ENCODE measurements around the gene TMEM18. TPM values are rescaled to one million over a fixed set of nuclear protein-coding genes. Genes with fewer than 3 reads are reported as not detected.

The TMEM18 gene
- total RNA-seq, 1 experiment from 2014 or later = 30.7 TPM

DNA sequence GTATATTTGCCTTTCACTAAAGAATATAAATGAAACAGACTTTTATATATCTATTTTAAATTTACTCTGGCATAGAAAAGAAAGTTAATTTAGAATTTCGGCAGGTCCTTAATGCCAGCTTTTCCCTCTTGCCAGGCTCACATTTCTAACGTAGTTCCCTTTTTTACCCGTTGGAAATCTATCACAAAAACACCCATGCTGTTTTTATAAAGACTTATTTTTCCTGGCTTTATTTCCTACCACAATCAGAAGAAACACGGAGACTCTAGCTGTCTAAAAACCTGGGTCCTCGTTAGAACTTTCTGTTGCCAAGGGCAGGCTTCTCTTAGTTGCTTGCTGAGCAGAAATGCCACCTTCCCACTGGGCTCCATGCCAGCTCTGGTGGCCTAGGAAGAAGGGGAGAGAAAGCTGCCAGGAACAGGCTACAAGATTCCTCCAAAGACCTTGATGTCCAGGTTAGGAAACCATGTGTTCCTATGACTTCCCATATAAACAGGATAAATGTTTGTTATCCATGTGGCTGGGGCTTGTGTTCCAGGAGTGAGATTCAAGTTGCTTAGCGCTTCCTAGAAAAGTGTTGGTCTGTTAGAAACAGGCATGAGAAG lies 17.8 kb upstream of the TMEM18 start:
- Histone ChIP-seq H2BK5ac (ENCODE audit: insufficient read length, low read length) (no peak overlapping the region), H3K4me1 (ENCODE audit: insufficient read depth, low read length) (no peaks in the 10 kb centered on the region), H4K20me1 (ENCODE audit: control insufficient read depth, insufficient read depth, insufficient read length) (no peaks in the 10 kb centered on the region), H2AK5ac (ENCODE audit: insufficient read length, low read length) (no peak overlapping the region), H3K18ac (ENCODE audit: insufficient read length, low read depth, low read length) (no peak overlapping the region), H3K4me2 (ENCODE audit: insufficient read depth, insufficient read length, low read length) (no peak overlapping the region), H4K8ac (replicated peaks; ENCODE audit: insufficient read length, low read depth, low read length) (no peak overlapping the region), H3K14ac (ENCODE audit: insufficient read depth, low read length) (no peak overlapping the region), H3K23ac (ENCODE audit: insufficient read length, low read depth, low read length) (no peak overlapping the region), H3K27me3 (ENCODE audit: insufficient read depth, low read length) (no peaks in the 10 kb centered on the region), H4K5ac (ENCODE audit: insufficient read length, low read depth, low read length) (no peak overlapping the region), H3K9ac (ENCODE audit: extremely low read depth, insufficient read length, low read length) (no peak overlapping the region), H3K56ac (ENCODE audit: insufficient read length, low read depth, low read length) (no peak overlapping the region), H3K23me2 (ENCODE audit: insufficient read length, low read depth, low read length, poor library complexity, severe bottlenecking) (peaks cover 3% of the 10 kb centered on the region), H2AFZ (ENCODE audit: low read length) (no peak overlapping the region), H3K4ac (ENCODE audit: low read depth, low read length) (no peak overlapping the region), H3K9me3 (ENCODE audit: control insufficient read depth, low read depth, low read length) (no peaks in the 10 kb centered on the region), H3T11ph (ENCODE audit: low read length) (no peak overlapping the region), H2BK15ac (ENCODE audit: low read depth, low read length) (no peak overlapping the region), H2BK120ac (ENCODE audit: low read depth, low read length, poor library complexity, severe bottlenecking) (no peak overlapping the region), H4K91ac (ENCODE audit: insufficient read length, low read depth, low read length) (no peak overlapping the region), H2BK20ac (ENCODE audit: low read depth, low read length, poor library complexity, severe bottlenecking) (no peak overlapping the region), H3K79me1 (ENCODE audit: insufficient read depth, low read depth, low read length, poor library complexity, severe bottlenecking) (no peaks in the 10 kb centered on the region), H2BK12ac (ENCODE audit: insufficient read length, low read depth, low read length) (no peak overlapping the region), H3K27ac (ENCODE audit: insufficient read length, low read depth, low read length) (no peak overlapping the region), H3K79me2 (ENCODE audit: insufficient read depth, low read length) (no peaks in the 10 kb centered on the region)
- WGBS (ENCODE audit: extremely low coverage, insufficient read length, low lambda C conversion rate) = no CpG with 5 or more reads among the region's 6 CpGs
- H3K27me3 Mint-ChIP-seq (ENCODE audit: low read depth) = no peaks in the 10 kb centered on the region
- H3K4me1 Mint-ChIP-seq = peaks cover 4% of the 10 kb centered on the region in 2 experiments
- no peak for DNase-seq
- H3K9me3 Mint-ChIP-seq = peaks cover 5 to 6% of the 10 kb centered on the region in 2 experiments
- no peak overlapping the region for H3K27ac Mint-ChIP-seq
- no peak for TF ChIP-seq CTCF (conservative IDR thresholded peaks at IDR 0.05)
- no peaks in the 10 kb centered on the region for H3K36me3 Mint-ChIP-seq (ENCODE audit: insufficient read depth in 1 of 3, low read depth in 3 of 3)
- H3K4me3 Mint-ChIP-seq = no peak overlapping the region
